PC-3 (cell line): ENCODE measurements around the gene MPLKIP. TPM values are rescaled to one million over a fixed set of nuclear protein-coding genes. Genes with fewer than 3 reads are reported as not detected.

Source experiments
- ATAC-seq: fragments of 200-7000 bp; cut with Tn5 transposase; 2 replicates; pipeline ENCODE4 v1.9.1; 2020; ENCODE audit warnings: mild to moderate bottlenecking, moderate library complexity
- BruUV-seq: library from RNA; stranded (reverse); fragments of 400-500 nt; replicated peaks from 2 replicates; lab custom pipeline; 2021; lab: Mats Ljungman, UMichigan
- CTCF ChIA-PET: fragments of 300-600 bp; sonication (Branson Sonifier 250); formaldehyde crosslinking; loops from one replicate; lab custom pipeline; 2022; ENCODE audit warnings: antibody characterized with exemption; lab: Charles Lee
- POLR2A ChIA-PET: fragments of 300-600 bp; sonication (Branson Sonifier 250); formaldehyde crosslinking; loops from one replicate; lab custom pipeline; 2022; ENCODE audit warnings: antibody characterized with exemption; ENCODE audit not compliant: unreplicated experiment; lab: Charles Lee
- DNase-seq: peaks from one replicate; pipeline ENCODE4 v3.0.0-alpha.2; 2015
- H2AFZ ChIP-seq: fragments of 300-600 bp; sonication (generic); 2 replicates; pipeline ENCODE4 v1.6.0; 2016; ENCODE audit warnings: antibody characterized with exemption, low read length
- H3F3A ChIP-seq: fragments of 300-600 bp; sonication (generic); one replicate; pipeline ENCODE4 v1.6.0; 2017; ENCODE audit warnings: antibody characterized with exemption, low read length, control low read depth, mild to moderate bottlenecking; ENCODE audit not compliant: unreplicated experiment
- H3K27ac ChIP-seq: fragments of 300-600 bp; sonication (generic); 2 replicates; pipeline ENCODE4 v1.5.1; 2016; ENCODE audit warnings: mild to moderate bottlenecking, low read length
- H3K27me3 ChIP-seq: fragments of 300-600 bp; sonication (generic); 2 replicates; pipeline ENCODE4 v1.6.1; 2016; ENCODE audit warnings: low read length, mixed read lengths
- H3K36me3 ChIP-seq: fragments of 300-600 bp; sonication (generic); 2 replicates; pipeline ENCODE4 v1.6.1; 2016; ENCODE audit warnings: low read depth, mixed run types, low read length, mixed read lengths
- H3K4me1 ChIP-seq: fragments of 300-600 bp; sonication (generic); 2 replicates; pipeline ENCODE4 v1.5.1; 2016; ENCODE audit warnings: low read length; ENCODE audit not compliant: insufficient read depth
- H3K4me2 ChIP-seq: fragments of 300-600 bp; sonication (generic); 2 replicates; pipeline ENCODE4 v1.6.0; 2016; ENCODE audit warnings: low read length
- H3K4me3 ChIP-seq: fragments of 300-600 bp; sonication (generic); 2 replicates; pipeline ENCODE4 v1.5.1; 2016; ENCODE audit warnings: mild to moderate bottlenecking, low read length, mixed read lengths
- H3K79me2 ChIP-seq: fragments of 300-600 bp; sonication (generic); 2 replicates; pipeline ENCODE4 v1.6.1; 2017; ENCODE audit warnings: low read length, mixed read lengths
- H3K9ac ChIP-seq: fragments of 300-600 bp; sonication (generic); 2 replicates; pipeline ENCODE4 v1.6.0; 2016; ENCODE audit warnings: mild to moderate bottlenecking, low read length
- H3K9me2 ChIP-seq: fragments of 300-600 bp; sonication (generic); replicated peaks from 2 replicates; pipeline ENCODE4 v1.6.1; 2016; ENCODE audit warnings: mixed run types, low read length, mixed read lengths
- H3K9me3 ChIP-seq: fragments of 300-600 bp; sonication (generic); 2 replicates; pipeline ENCODE4 v1.6.1; 2016; ENCODE audit warnings: low read length, mixed read lengths
- H4K20me1 ChIP-seq: fragments of 300-600 bp; sonication (generic); 2 replicates; pipeline ENCODE4 v1.6.1; 2016; ENCODE audit warnings: low read length, mixed read lengths
- EZH2 ChIP-seq: fragments of 300-600 bp; sonication (generic); IDR thresholded peaks from one replicate; pipeline ENCODE4 v1.6.1; 2017; ENCODE audit warnings: antibody characterized with exemption, mild to moderate bottlenecking, low read length; ENCODE audit not compliant: unreplicated experiment
- EZH2phosphoT487 ChIP-seq: fragments of 300-600 bp; sonication (generic); IDR thresholded peaks from 2 replicates; pipeline ENCODE4 v1.6.1; 2018; ENCODE audit warnings: mild to moderate bottlenecking, antibody characterized with exemption, low read length, borderline replicate concordance
- intact Hi-C: fragments of 100-400 bp; cut with micrococcal nuclease; formaldehyde crosslinking; loops from 2 replicates; pipeline ENCODE4 v1.9.0; 2023
- total RNA-seq: library from RNA; depleted of rRNA; stranded (reverse); fragments of >200 nt; gene quantifications from 2 replicates; pipeline ENCODE4 v1.2.3, GENCODE V29; 2014
- TF ChIP-seq, protein P1 (sequence below): fragments of 300-600 bp; sonication (generic); conservative IDR thresholded peaks from 2 replicates; pipeline ENCODE4 v1.5.1; 2017; ENCODE audit warnings: antibody characterized with exemption, low read depth, mild to moderate bottlenecking, low read length

The MPLKIP gene
- total RNA-seq, 1 experiment from 2014 or later: 48.7 TPM

DNA sequence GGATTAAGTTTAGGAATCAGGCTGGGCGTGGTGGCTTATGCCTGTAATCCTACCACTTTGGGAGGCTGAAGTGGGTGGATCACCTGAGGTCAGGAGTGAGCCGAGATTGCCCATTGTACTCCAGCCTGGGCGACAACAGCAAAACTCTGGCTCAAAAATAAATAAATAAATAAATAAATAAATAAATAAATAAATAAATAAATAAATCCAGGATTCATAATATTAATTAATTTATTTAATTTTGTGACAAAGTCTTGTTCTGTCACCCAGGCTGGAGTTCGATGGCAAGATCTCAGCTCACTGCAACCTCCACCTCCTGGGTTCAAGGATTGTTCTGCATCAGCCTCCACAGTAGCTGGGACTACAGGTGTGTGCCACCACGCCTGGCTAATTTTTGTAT is 4.6 kb upstream of the MPLKIP start:
- H3K36me3 ChIP-seq: no peaks in the 10 kb centered on the region; the same call in 1 of the 2 replicates
- no peak overlapping the region for H3K4me2 ChIP-seq
- H3K4me1 ChIP-seq: no peaks in the 10 kb centered on the region
- intact Hi-C loops: no loop called here
- H3K79me2 ChIP-seq: peaks cover 4% of the 10 kb centered on the region
- no peak overlapping the region for H3K4me3 ChIP-seq
- TF ChIP-seq EZH2: no peak
- TF ChIP-seq, protein P1, sequence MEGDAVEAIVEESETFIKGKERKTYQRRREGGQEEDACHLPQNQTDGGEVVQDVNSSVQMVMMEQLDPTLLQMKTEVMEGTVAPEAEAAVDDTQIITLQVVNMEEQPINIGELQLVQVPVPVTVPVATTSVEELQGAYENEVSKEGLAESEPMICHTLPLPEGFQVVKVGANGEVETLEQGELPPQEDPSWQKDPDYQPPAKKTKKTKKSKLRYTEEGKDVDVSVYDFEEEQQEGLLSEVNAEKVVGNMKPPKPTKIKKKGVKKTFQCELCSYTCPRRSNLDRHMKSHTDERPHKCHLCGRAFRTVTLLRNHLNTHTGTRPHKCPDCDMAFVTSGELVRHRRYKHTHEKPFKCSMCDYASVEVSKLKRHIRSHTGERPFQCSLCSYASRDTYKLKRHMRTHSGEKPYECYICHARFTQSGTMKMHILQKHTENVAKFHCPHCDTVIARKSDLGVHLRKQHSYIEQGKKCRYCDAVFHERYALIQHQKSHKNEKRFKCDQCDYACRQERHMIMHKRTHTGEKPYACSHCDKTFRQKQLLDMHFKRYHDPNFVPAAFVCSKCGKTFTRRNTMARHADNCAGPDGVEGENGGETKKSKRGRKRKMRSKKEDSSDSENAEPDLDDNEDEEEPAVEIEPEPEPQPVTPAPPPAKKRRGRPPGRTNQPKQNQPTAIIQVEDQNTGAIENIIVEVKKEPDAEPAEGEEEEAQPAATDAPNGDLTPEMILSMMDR: no peak
- TF ChIP-seq EZH2phosphoT487: no peak
- ChIA-PET POLR2A (no interaction called here), CTCF (no interaction called here)
- DNase-seq: no peak
- no TSS peak for BruUV-seq
- no peaks in the 10 kb centered on the region for H3F3A ChIP-seq
- H4K20me1 ChIP-seq: no peaks in the 10 kb centered on the region
- ATAC-seq: no peak
- no peak overlapping the region for H3K9ac ChIP-seq
- no peak overlapping the region for H2AFZ ChIP-seq
- H3K9me3 ChIP-seq: no peaks in the 10 kb centered on the region
- no peak overlapping the region for H3K27ac ChIP-seq
- no peaks in the 10 kb centered on the region for H3K9me2 ChIP-seq
- H3K27me3 ChIP-seq: no peaks in the 10 kb centered on the region

DNA sequence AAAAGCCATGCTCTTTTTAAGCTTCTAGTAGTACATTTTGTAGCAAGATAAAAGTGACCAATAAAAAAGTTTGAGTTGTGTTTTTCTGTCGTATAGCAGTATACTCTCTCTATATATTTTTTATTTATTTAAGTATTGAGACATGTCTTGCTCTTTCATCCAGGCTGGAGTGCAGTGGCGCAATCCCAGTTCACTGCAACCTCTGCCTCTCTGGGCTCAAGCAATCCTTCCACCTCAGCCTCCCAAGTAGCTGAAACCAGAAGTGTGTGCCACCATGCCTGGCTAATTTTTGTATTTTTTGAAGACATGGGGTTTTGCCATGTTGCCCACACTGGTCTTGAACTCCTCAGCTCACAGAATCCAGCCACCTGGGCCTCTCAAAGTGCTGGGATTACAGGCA is 3.1 kb upstream of the MPLKIP start:
- H3K9ac ChIP-seq: no peak overlapping the region
- no peak overlapping the region for H3K4me3 ChIP-seq
- no peak for ATAC-seq
- intact Hi-C loops: no loop called here
- CTCF ChIA-PET: no interaction called here
- no peak for DNase-seq
- H3K27me3 ChIP-seq: no peaks in the 10 kb centered on the region
- H3K4me1 ChIP-seq: peaks cover 8% of the 10 kb centered on the region
- BruUV-seq: no TSS peak
- POLR2A ChIA-PET: no interaction called here
- H4K20me1 ChIP-seq: peaks cover 9% of the 10 kb centered on the region
- no peaks in the 10 kb centered on the region; the same call in 1 of the 2 replicates for H3K36me3 ChIP-seq
- no peak overlapping the region for H3K27ac ChIP-seq
- H3F3A ChIP-seq: no peaks in the 10 kb centered on the region
- no peak overlapping the region for H3K4me2 ChIP-seq
- H3K9me2 ChIP-seq: no peaks in the 10 kb centered on the region
- H3K9me3 ChIP-seq: no peaks in the 10 kb centered on the region
- TF ChIP-seq EZH2: no peak
- peaks cover 18% of the 10 kb centered on the region for H3K79me2 ChIP-seq
- H2AFZ ChIP-seq: no peak overlapping the region

DNA sequence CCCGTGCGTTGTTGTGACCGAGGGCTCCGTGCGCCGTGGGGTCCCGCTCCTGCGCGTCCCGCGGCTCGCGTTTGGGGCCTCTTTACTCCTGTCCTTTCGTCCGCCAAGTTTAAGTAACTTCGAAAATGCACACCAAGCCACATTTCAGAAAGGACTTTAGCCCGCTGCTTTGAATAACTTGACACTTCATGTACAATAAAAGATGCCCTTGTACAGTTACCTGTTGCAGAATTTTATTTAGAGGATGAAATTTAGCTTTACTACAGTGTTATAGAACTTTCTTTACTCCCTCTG is 842 bp upstream of the MPLKIP start:
- ChIA-PET POLR2A (interaction anchor here (0.7 kb wide), 1 partner anchor 46 kb away, joined by 3 read pairs; no protein-coding TSS in a partner anchor), CTCF (no interaction called here)
- intact Hi-C loops: loop anchor here (2.0 kb wide), 1 partner anchor 186 kb away; no protein-coding TSS in a partner anchor
- Histone ChIP-seq H3K4me2 (peak overlapping the region; percentile 95), H3K27me3 (no peaks in the 10 kb centered on the region), H3K27ac (0 out of 2 replicates have a peak overlapping the region, but pooled peaks have one; percentile 14), H3F3A (no peaks in the 10 kb centered on the region), H3K36me3 (peaks cover 5% of the 10 kb centered on the region; the same call in 1 of the 2 replicates), H3K4me1 (peaks cover 12% of the 10 kb centered on the region), H3K79me2 (peaks cover 41% of the 10 kb centered on the region), H4K20me1 (peaks cover 16% of the 10 kb centered on the region), H3K4me3 (peak overlapping the region; percentile 96), H3K9ac (peak overlapping the region; percentile 95), H3K9me2 (no peaks in the 10 kb centered on the region), H2AFZ (peak overlapping the region; percentile 94), H3K9me3 (no peaks in the 10 kb centered on the region)
- no TSS peak for BruUV-seq
- TF ChIP-seq EZH2: no peak
- TF ChIP-seq EZH2phosphoT487: no peak
- TF ChIP-seq, protein P1: no peak
- DNase-seq: no peak
- ATAC-seq: no peak
